HG03442 (cell line): ENCODE results near the gene TMPRSS15.

Experiments
- ATAC-seq: cut with Tn5 transposase; IDR thresholded peaks from one replicate; pipeline ENCODE4 v1.9.1; 2021; ENCODE audit warnings: mild to moderate bottlenecking, moderate library complexity; ENCODE audit not compliant: unreplicated experiment

Gene TMPRSS15

DNA sequence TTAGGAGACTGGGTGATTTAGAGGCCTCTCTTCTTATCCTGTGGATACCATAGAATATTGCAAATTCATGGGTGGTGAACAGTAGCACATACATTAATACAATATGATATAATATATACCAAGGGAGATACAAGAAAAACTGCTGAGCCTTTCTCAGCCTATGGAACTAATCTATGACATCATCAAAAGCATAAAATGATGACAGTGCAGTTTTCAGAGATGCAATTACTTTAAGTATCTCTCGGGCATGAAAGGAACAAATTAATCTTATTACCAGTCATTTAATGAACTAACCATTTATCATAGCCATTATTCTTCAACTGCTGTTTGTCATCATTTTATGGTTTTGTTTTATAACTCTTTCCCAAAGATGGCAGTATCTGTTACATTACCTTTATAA, 155.4 kb downstream of the TMPRSS15 start:
- ATAC-seq: no peak

DNA sequence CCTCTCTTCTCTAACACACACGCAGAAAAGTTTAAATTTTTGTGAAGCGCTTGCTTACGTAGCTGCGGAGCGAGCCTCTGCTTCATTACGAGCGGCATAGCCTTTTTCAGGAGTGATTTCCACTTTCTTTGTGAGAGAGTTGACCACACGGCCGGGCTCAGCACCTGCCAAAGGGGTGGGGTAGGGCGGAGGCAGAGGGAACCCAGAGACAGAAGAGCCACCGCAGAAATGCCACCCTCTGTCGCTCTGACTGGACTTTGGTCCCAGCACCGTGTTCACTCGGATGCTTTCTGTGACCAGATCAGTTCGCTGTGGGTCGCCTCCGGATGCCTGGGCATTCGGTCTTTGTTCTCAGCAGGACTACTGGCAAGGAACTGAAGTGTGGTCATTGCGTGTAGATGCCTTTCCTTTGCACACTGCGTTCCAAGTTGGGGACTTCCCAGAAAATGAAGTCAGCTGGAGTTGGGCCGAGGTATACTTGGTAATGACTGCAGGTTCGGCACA, 158.1 kb downstream of the TMPRSS15 start:
- no peak for ATAC-seq

DNA sequence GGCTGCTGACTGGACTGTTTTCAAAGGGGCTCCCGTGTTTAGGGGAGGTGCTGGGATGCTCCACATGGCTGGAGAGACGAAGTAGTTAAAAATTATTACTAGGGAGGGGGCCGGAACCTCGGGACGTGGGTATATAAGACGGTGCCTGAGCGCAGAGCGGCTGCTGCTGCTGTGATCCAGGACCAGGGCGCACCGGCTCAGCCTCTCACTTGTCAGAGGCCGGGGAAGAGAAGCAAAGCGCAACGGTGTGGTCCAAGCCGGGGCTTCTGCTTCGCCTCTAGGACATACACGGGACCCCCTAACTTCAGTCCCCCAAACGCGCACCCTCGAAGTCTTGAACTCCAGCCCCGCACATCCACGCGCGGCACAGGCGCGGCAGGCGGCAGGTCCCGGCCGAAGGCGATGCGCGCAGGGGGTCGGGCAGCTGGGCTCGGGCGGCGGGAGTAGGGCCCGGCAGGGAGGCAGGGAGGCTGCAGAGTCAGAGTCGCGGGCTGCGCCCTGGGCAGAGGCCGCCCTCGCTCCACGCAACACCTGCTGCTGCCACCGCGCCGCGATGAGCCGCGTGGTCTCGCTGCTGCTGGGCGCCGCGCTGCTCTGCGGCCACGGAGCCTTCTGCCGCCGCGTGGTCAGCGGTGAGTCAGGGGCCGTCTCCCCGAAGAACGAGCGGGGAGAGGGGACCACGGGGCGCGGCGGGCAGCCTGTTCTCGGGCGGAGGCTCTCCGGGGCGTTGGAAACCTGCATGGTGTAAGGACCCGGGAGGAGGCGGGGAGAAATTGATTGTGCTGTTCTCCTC, 158.7 kb downstream of the TMPRSS15 start, which contains the start of gene CHODL:
Gene CHODL (plus strand): TSS at position 163 of the 793 bp plus-strand sequence. CDS start 391 bp downstream, at position 554.
- ATAC-seq: no peak

DNA sequence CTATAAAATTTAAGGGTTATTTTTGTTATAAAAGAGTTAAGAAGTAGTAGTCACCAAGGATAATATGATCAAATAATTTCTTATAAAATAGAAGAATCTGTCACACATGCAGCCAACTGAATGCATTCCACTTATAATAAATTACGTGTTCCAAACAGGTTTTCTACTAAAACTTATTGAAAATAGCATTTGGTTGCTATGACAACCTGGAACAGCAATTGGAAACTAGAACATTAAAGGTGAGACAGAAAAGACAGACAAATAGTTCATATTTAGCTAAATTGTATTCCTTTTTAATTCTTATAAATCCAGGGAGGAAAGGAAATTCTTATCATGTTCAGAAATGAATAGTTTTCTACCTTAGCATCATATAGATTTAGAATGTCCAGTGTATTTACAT, 168.0 kb downstream of the TMPRSS15 start:
- no peak for ATAC-seq

DNA sequence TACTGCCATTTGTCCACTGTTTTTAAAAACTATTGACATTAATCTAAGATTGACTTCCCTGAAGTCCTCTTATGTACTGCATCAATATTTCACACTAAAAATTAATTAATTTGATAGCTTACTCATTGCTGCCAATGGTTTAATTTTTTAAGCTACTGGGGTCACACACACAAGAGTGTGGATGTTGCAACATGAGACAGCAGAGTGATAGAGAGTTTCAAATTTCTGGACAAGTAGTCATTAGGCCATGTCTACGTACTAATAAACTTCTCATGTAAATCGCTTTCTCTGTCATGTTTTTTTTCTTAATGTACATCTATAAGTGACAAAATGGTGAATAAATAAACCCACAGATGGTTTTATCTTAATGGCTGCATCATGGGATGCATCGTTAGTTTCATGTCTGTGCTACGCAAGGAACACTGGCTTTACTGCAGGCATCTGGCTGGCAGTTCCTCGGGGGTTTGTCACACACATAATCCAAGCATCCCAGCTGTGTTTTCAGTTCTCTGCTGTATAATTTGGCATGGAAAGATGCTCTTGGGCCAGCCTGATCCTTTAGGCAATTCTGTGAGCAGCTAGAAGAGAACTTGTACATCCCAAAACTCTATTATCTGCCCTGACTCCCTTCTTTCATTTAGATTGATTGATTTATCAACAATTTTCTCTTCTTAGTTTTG, 175.4 kb downstream of the TMPRSS15 start:
- ATAC-seq: no peak

DNA sequence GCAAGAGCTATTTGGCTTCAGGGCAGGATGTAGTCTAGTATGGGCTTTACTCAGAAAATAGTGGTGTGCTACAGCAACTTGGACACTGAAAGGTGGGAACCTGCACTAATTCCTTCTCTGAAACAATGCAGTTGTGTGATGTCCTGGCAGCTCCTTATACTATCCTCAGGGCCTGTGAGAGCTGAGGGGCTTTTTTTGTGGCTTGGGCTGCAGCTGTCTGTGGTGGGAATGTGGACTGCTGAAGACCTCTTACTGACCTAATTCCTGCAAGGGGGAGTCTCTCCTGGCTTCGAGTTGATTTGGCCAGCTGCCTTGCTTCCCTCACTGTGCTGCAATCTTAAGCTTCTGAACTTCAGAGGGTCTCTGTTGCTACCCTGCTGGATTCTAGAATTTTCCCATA, 181.2 kb downstream of the TMPRSS15 start:
- no peak for ATAC-seq

DNA sequence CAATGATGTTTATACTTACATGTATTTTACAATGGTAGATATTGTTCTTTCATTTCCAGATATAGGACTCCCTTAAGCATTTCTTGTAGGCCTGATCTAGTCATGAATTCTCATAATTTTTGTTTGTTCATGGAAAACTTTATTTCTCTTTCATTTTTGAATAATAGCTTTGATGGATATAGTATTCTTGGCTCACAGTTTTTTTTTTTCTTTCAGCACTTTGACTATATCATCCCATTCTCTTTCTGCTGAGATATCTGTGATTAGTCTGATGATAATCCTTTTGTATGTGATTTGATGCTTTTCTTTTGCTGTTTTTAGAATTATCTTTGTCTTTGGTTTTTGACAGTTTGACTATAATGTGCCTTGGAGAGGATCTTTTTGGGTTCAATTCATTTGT, 183.1 kb downstream of the TMPRSS15 start:
- no peak for ATAC-seq
